Mesenchymal stem cell (in vitro differentiated cells and primary cell): ENCODE data around the gene CA6.
"Not testable (repeated sequence)": the region's sequence is repeated elsewhere in the genome, so short reads cannot be mapped to it uniquely, and the experiment has no call there.

ENCODE experiments used
- DNase-seq: peaks from one replicate; pipeline ENCODE4 v3.0.0-alpha.2; 2013
- H2AFZ ChIP-seq: one replicate; pipeline ENCODE4 v1.6.1; 2013; ENCODE audit warnings: low read depth, mild to moderate bottlenecking, control low read depth, inconsistent platforms, low read length, moderate library complexity
- H2AK5ac ChIP-seq: 2 replicates; pipeline ENCODE4 v1.6.1; 2013; ENCODE audit warnings: low read length, moderate library complexity, mild to moderate bottlenecking, inconsistent platforms; ENCODE audit not compliant: severe bottlenecking
- H2BK120ac ChIP-seq: one replicate; pipeline ENCODE4 v1.6.1; 2013; ENCODE audit warnings: low read depth, mild to moderate bottlenecking, inconsistent platforms, low read length, moderate library complexity
- H2BK12ac ChIP-seq, 2 experiments: one replicate each; pipeline ENCODE4 v1.6.1; 2013; ENCODE audit warnings: inconsistent platforms in 2 of 2, low read length in 2 of 2, mild to moderate bottlenecking in 2 of 2, moderate library complexity in 2 of 2, control low read depth in 1 of 2
- H2BK15ac ChIP-seq: one replicate; pipeline ENCODE4 v1.6.1; 2013; ENCODE audit warnings: mild to moderate bottlenecking, low read depth, inconsistent platforms; ENCODE audit not compliant: poor library complexity, severe bottlenecking
- H2BK5ac ChIP-seq: 2 replicates; pipeline ENCODE4 v1.6.1; 2013; ENCODE audit warnings: low read depth, mild to moderate bottlenecking, low read length, control low read depth, inconsistent platforms; ENCODE audit not compliant: poor library complexity, severe bottlenecking
- H3K14ac ChIP-seq, 2 experiments: one replicate each; pipeline ENCODE4 v1.6.1; 2013; ENCODE audit warnings: inconsistent platforms in 2 of 2, low read length in 2 of 2, control low read depth in 1 of 2, mild to moderate bottlenecking in 1 of 2, moderate library complexity in 1 of 2
- H3K18ac ChIP-seq, 2 experiments: one replicate each; pipeline ENCODE4 v1.6.1; 2013; ENCODE audit warnings: inconsistent platforms in 2 of 2, low read length in 2 of 2, control low read depth in 1 of 2, low read depth in 1 of 2, mild to moderate bottlenecking in 1 of 2
- H3K23ac ChIP-seq, 2 experiments: one replicate each; pipeline ENCODE4 v1.6.1; 2013; ENCODE audit warnings: inconsistent platforms in 2 of 2, low read length in 2 of 2, mild to moderate bottlenecking in 2 of 2, moderate library complexity in 2 of 2, control low read depth in 1 of 2
- H3K27ac ChIP-seq: 2 replicates; pipeline ENCODE4 v1.5.1; 2013; ENCODE audit warnings: mild to moderate bottlenecking, moderate library complexity, low read length, control low read depth, inconsistent platforms; ENCODE audit not compliant: poor library complexity, severe bottlenecking
- H3K27me3 ChIP-seq, 2 experiments: 2 replicates each; pipeline versions ENCODE4 v1.6.1 to v1.7.0; 2013; ENCODE audit warnings: low read length in 2 of 2, mild to moderate bottlenecking in 2 of 2, moderate library complexity in 2 of 2, control low read depth in 1 of 2, inconsistent platforms in 1 of 2; ENCODE audit not compliant: control insufficient read depth in 1 of 2, insufficient read depth in 1 of 2
- H3K36me3 ChIP-seq, 2 experiments: 2 replicates each; pipeline versions ENCODE4 v1.6.1 to v1.7.0; 2013; ENCODE audit warnings: low read length in 2 of 2, control low read depth in 1 of 2, inconsistent platforms in 1 of 2, low read depth in 1 of 2, mild to moderate bottlenecking in 1 of 2; ENCODE audit not compliant: insufficient read depth in 2 of 2, control insufficient read depth in 1 of 2
- H3K4ac ChIP-seq, 2 experiments: one replicate each; pipeline ENCODE4 v1.6.1; 2013; ENCODE audit warnings: inconsistent platforms in 2 of 2, low read length in 2 of 2, mild to moderate bottlenecking in 2 of 2, moderate library complexity in 2 of 2, control low read depth in 1 of 2, low read depth in 1 of 2
- H3K4me1 ChIP-seq: 2 replicates; pipeline ENCODE4 v1.6.1; 2013; ENCODE audit warnings: low read depth, low read length, control low read depth; ENCODE audit not compliant: control insufficient read depth, insufficient read depth
- H3K4me2 ChIP-seq: 2 replicates; pipeline ENCODE4 v1.6.1; 2013; ENCODE audit warnings: low read length, mild to moderate bottlenecking, inconsistent platforms; ENCODE audit not compliant: poor library complexity, severe bottlenecking
- H3K4me3 ChIP-seq, 2 experiments: 2 replicates each; pipeline versions ENCODE4 v1.5.1 to v1.7.0; 2013; ENCODE audit warnings: low read length in 2 of 2, mild to moderate bottlenecking in 2 of 2, control low read depth in 1 of 2, low read depth in 1 of 2; ENCODE audit not compliant: insufficient read depth in 1 of 2
- H3K79me1 ChIP-seq: replicated peaks from 2 replicates; pipeline ENCODE4 v1.6.1; 2013; ENCODE audit warnings: mild to moderate bottlenecking, control low read depth, low read length, inconsistent platforms; ENCODE audit not compliant: poor library complexity, severe bottlenecking
- H3K9ac ChIP-seq: 2 replicates; pipeline ENCODE4 v1.7.0; 2013; ENCODE audit warnings: mild to moderate bottlenecking, low read length, moderate library complexity
- H3K9me3 ChIP-seq: 2 replicates; pipeline ENCODE4 v1.7.0; 2013; ENCODE audit warnings: mild to moderate bottlenecking, low read length; ENCODE audit not compliant: control insufficient read depth
- H4K8ac ChIP-seq: one replicate; pipeline ENCODE4 v1.6.1; 2013; ENCODE audit warnings: inconsistent platforms, mild to moderate bottlenecking, low read length, moderate library complexity
- H4K91ac ChIP-seq: one replicate; pipeline ENCODE4 v1.6.1; 2013; ENCODE audit warnings: mild to moderate bottlenecking, low read length, inconsistent platforms
- WGBS: methylation state at CpG from one replicate; pipeline ENCODE4 v1.1.7; 2013; ENCODE audit warnings: mixed read lengths; 5-methylcytosine and 5-hydroxymethylcytosine counted together

The CA6 gene

DNA sequence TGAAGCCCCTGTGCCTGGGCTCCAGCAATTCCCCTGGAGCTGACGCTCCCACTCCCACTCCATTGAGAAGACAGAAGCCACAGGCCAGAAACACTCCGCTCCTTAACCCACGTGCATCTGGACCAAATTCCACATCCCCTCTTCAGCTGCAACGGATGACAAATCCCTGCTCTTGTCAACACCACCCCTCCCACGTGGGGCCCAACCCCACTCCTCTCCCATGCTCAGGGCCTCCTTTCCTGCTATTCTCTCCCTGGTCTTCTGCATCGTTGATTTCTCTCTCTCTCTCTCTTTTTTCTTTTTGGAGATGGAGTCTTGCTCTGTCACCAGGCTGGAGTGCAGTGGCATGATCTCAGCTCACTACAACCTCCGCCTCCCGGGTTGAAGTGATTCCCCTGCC, 18.3 kb downstream of the CA6 start:
- WGBS: 79% methylated on average over 8 of the region's 8 CpGs
- Histone ChIP-seq H2AFZ (no peak overlapping the region), H2BK15ac (no peak overlapping the region), H3K36me3 (no peaks in the 10 kb centered on the region), H3K23ac (no peak overlapping the region), H2BK12ac (no peak overlapping the region), H2BK120ac (no peak overlapping the region), H3K79me1 (no peaks in the 10 kb centered on the region), H3K18ac (no peak overlapping the region), H3K4ac (no peak overlapping the region), H4K91ac (no peak overlapping the region), H4K8ac (no peak overlapping the region), H2BK5ac (no peak overlapping the region), H3K4me3 (no peak overlapping the region), H3K9me3 (no peaks in the 10 kb centered on the region), H3K9ac (no peak overlapping the region), H3K4me2 (no peak overlapping the region), H3K14ac (no peak overlapping the region), H3K27ac (no peak overlapping the region), H3K4me1 (no peaks in the 10 kb centered on the region), H3K27me3 (peaks cover 0 to 10% of the 10 kb centered on the region in 2 experiments), H2AK5ac (no peak overlapping the region)
- DNase-seq: no peak

DNA sequence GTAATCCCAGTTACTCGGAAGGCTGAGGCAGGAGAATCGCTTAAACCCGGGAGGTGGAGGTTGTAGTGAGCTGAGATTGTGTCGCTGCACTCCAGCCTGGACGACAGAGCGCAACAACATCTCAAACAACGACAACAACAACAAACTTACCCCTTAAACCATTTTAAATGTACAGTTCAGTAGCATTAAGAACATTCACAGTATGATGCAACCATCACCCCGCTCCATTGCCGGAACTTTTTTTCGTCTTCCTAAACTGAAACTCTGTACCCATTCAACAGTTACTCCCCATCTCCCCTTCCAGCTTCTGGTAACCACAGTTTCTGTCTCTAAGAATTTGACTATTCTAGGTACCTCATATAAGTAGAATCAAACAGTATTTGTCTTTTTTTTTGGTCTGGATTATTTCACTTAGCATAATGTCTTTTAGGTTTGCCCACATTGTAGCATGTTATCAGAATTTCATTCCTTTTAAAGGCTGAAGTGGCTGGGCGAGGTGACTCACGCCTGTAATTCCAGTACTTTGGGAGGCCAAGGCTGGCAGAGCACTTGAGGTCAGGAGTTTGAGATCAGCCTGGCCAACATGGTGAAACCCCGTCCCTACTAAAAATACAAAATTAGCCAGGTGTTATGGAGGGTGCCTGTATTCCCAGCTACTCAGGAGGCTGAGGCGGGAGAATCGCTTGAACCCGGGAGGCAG, 19.6 kb downstream of the CA6 start:
- H3K4ac ChIP-seq: no peak overlapping the region
- no peaks in the 10 kb centered on the region for H3K9me3 ChIP-seq
- no peak overlapping the region for H2BK120ac ChIP-seq
- no peaks in the 10 kb centered on the region for H3K79me1 ChIP-seq
- H2AK5ac ChIP-seq: no peak overlapping the region
- H3K27me3 ChIP-seq: peaks cover 0 to 17% of the 10 kb centered on the region in 2 experiments
- H2AFZ ChIP-seq: no peak overlapping the region
- no peak overlapping the region for H3K27ac ChIP-seq
- no peak overlapping the region for H3K4me3 ChIP-seq
- H3K4me2 ChIP-seq: no peak overlapping the region
- H4K91ac ChIP-seq: no peak overlapping the region
- H3K23ac ChIP-seq: no peak overlapping the region
- 96% methylated on average over 16 of the region's 16 CpGs for WGBS
- no peaks in the 10 kb centered on the region for H3K36me3 ChIP-seq
- no peak overlapping the region for H3K9ac ChIP-seq
- H2BK5ac ChIP-seq: no peak overlapping the region
- no peak overlapping the region for H3K18ac ChIP-seq
- no peak overlapping the region for H2BK15ac ChIP-seq
- no peak overlapping the region for H3K14ac ChIP-seq
- no peaks in the 10 kb centered on the region for H3K4me1 ChIP-seq
- H4K8ac ChIP-seq: no peak overlapping the region
- no peak for DNase-seq
- H2BK12ac ChIP-seq: no peak overlapping the region

DNA sequence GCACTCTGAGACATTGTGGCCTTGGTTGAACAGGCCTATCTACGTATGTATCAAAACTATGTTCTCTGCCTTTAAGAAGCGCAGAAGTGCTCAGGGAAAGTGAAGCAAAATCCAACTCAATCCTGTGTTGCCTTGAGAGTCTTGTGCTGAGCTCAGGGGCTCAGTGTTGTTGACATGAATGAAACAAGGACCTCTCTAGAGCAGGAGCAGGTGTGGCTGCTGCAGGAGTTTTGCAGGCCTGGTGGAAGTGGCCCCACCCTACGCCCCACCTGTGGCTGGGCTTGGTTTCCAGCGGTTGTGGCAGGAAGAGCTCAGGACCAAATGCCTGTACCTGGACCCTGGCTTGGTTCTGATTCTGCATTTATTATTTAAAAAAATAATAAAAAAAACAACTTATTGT, 20.9 kb downstream of the CA6 start:
- no peak overlapping the region for H2BK120ac ChIP-seq
- no peak overlapping the region for H3K23ac ChIP-seq
- no peak overlapping the region for H3K18ac ChIP-seq
- no peak overlapping the region for H2BK15ac ChIP-seq
- no peaks in the 10 kb centered on the region for H3K36me3 ChIP-seq
- peaks cover 0 to 25% of the 10 kb centered on the region in 2 experiments for H3K27me3 ChIP-seq
- no peak overlapping the region for H3K4me3 ChIP-seq
- no peak overlapping the region for H2AFZ ChIP-seq
- H3K4ac ChIP-seq: no peak overlapping the region
- no peak overlapping the region for H4K8ac ChIP-seq
- H3K9ac ChIP-seq: no peak overlapping the region
- no peak overlapping the region for H4K91ac ChIP-seq
- DNase-seq: no peak
- H3K14ac ChIP-seq: peak overlapping the region in 1 of 2 experiments; percentile 22
- no peak overlapping the region for H2BK12ac ChIP-seq
- WGBS: 97% methylated on average over 3 of the region's 4 CpGs
- no peaks in the 10 kb centered on the region for H3K4me1 ChIP-seq
- no peak overlapping the region for H2BK5ac ChIP-seq
- H3K4me2 ChIP-seq: no peak overlapping the region
- H3K27ac ChIP-seq: no peak overlapping the region
- H3K9me3 ChIP-seq: no peaks in the 10 kb centered on the region
- H3K79me1 ChIP-seq: no peaks in the 10 kb centered on the region
- H2AK5ac ChIP-seq: no peak overlapping the region

DNA sequence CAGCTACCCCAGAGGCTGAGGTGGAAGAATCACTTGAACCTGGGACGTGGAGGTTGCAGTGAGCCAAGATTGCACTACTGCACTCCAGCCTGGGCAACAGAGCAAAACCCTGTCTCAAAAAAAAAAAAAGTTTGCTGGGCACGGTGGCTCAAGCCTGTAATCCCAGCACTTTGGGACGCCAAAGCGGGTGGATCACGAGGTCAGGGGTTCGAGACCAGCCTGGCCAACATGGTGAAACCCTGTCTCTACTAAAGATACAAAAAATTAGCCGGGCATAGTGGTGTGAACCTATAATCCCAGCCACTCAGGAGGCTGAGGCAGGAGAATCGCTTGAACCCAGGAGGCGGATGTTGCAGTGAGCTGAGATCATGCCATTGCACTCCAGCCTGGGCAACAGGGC, 23.2 kb downstream of the CA6 start:
- H3K36me3 ChIP-seq, H2BK12ac ChIP-seq, H2BK15ac ChIP-seq, H2BK5ac ChIP-seq, H3K14ac ChIP-seq, H2AFZ ChIP-seq, H3K4me3 ChIP-seq, H4K8ac ChIP-seq, H3K9ac ChIP-seq, H3K79me1 ChIP-seq, DNase-seq, H3K4me1 ChIP-seq, H3K9me3 ChIP-seq, H4K91ac ChIP-seq, H3K27ac ChIP-seq, H3K18ac ChIP-seq, H3K23ac ChIP-seq, H3K4ac ChIP-seq, H2BK120ac ChIP-seq, H3K4me2 ChIP-seq, H2AK5ac ChIP-seq: not testable (repeated sequence)
- WGBS: 90% methylated on average over 9 of the region's 9 CpGs
- peaks cover 0 to 15% of the 10 kb centered on the region in 2 experiments for H3K27me3 ChIP-seq
